SU-DHL-6 (cell line): Measurements from ENCODE around the gene RPGRIP1.
"Not testable (repeated sequence)": the region's sequence is repeated elsewhere in the genome, so short reads cannot be mapped to it uniquely, and the experiment has no call there.

Experiments used
- H2AFZ ChIP-seq: fragments of 200-600 bp; sonication (generic); 2 replicates; pipeline ENCODE4 v1.6.1; 2014; ENCODE audit warnings: low read depth, mild to moderate bottlenecking, moderate library complexity, mixed read lengths, antibody characterized with exemption, low read length; ENCODE audit not compliant: severe bottlenecking
- H3F3A ChIP-seq: fragments of 200-600 bp; shearing (Covaris generic); 2 replicates; pipeline ENCODE4 v1.6.0; 2016; ENCODE audit warnings: antibody characterized with exemption, mild to moderate bottlenecking; ENCODE audit not compliant: insufficient read depth
- H3K27ac ChIP-seq: fragments of 200-600 bp; sonication (generic); 2 replicates; pipeline ENCODE4 v1.5.1; 2016; ENCODE audit warnings: low read depth, mild to moderate bottlenecking, low read length, moderate library complexity, mixed read lengths
- H3K27me3 ChIP-seq: fragments of 200-600 bp; sonication (generic), shearing (Covaris generic); 2 replicates; pipeline ENCODE4 v1.6.0; 2014; ENCODE audit warnings: mild to moderate bottlenecking, low read length
- H3K36me3 ChIP-seq: fragments of 200-600 bp; sonication (generic); 2 replicates; pipeline ENCODE4 v1.6.1; 2014; ENCODE audit warnings: mild to moderate bottlenecking, low read length, mixed read lengths
- H3K4me2 ChIP-seq: fragments of 300-600, 200-600 bp; shearing (Covaris generic), sonication (generic); 2 replicates; pipeline ENCODE4 v1.6.0; 2014; ENCODE audit warnings: low read length, low read depth, mild to moderate bottlenecking; ENCODE audit not compliant: poor library complexity, severe bottlenecking
- H3K4me3 ChIP-seq: fragments of 200-600 bp; sonication (generic); 2 replicates; pipeline ENCODE4 v1.5.1; 2014; ENCODE audit warnings: antibody characterized with exemption, low read length, mild to moderate bottlenecking, mixed read lengths; ENCODE audit not compliant: insufficient read depth, poor library complexity, severe bottlenecking
- H3K79me2 ChIP-seq: fragments of 200-600 bp; sonication (generic); 2 replicates; pipeline ENCODE4 v1.6.1; 2014; ENCODE audit warnings: mild to moderate bottlenecking, low read length, moderate library complexity; ENCODE audit not compliant: insufficient read depth
- H3K9ac ChIP-seq: fragments of 200-600 bp; sonication (generic); 2 replicates; pipeline ENCODE4 v1.7.0; 2014; ENCODE audit warnings: mild to moderate bottlenecking, low read length
- H3K9me2 ChIP-seq: fragments of 200-600 bp; sonication (generic); replicated peaks from 2 replicates; pipeline ENCODE4 v1.6.1; 2014; ENCODE audit warnings: low read length; ENCODE audit not compliant: insufficient read depth
- H3K9me3 ChIP-seq: fragments of 200-600 bp; sonication (generic); 2 replicates; pipeline ENCODE4 v1.6.1; 2014; ENCODE audit warnings: low read length, mixed read lengths; ENCODE audit not compliant: insufficient read depth
- H4K20me1 ChIP-seq: fragments of 200-600 bp; sonication (generic); 2 replicates; pipeline ENCODE4 v1.6.1; 2014; ENCODE audit warnings: low read depth, mild to moderate bottlenecking, antibody characterized with exemption, low read length, moderate library complexity, mixed read lengths
- CTCF ChIP-seq: fragments of 200-600 bp; sonication (generic); IDR thresholded peaks from one replicate; pipeline ENCODE4 v1.5.1; 2017; ENCODE audit warnings: antibody characterized with exemption, mild to moderate bottlenecking, low read length, moderate library complexity; ENCODE audit not compliant: insufficient read depth, poor library complexity, severe bottlenecking
- EZH2phosphoT487 ChIP-seq: fragments of 200-600 bp; sonication (generic), shearing (Covaris generic); conservative IDR thresholded peaks from 2 replicates; pipeline ENCODE4 v1.6.1; 2018; ENCODE audit warnings: mild to moderate bottlenecking, antibody characterized with exemption, low read length, moderate library complexity, mixed read lengths

The RPGRIP1 gene

GRCh38 chr14:21267886-21268616 is 11.8 kb upstream of the RPGRIP1 start:
- Histone ChIP-seq H3K9me2 (no peaks in the 10 kb centered on the region), H2AFZ (no peak overlapping the region), H3K4me2 (peak overlapping the region; percentile 97), H3K79me2 (peaks cover 62% of the 10 kb centered on the region), H3K27me3 (no peaks in the 10 kb centered on the region), H3K9ac (peak overlapping the region; percentile 90), H4K20me1 (peaks cover 54% of the 10 kb centered on the region), H3K9me3 (no peaks in the 10 kb centered on the region), H3K4me3 (peak overlapping the region; percentile 96), H3K27ac (peak overlapping the region; percentile 75), H3F3A (peaks cover 48% of the 10 kb centered on the region), H3K36me3 (peaks cover 47% of the 10 kb centered on the region)
- TF ChIP-seq CTCF (no peak), EZH2phosphoT487 (no peak)

- Histone ChIP-seq H3K36me3 (peaks cover 41% of the 10 kb centered on the region), H4K20me1 (peaks cover 47% of the 10 kb centered on the region), H3F3A (peaks cover 43% of the 10 kb centered on the region), H3K9ac (peak overlapping the region; percentile 90), H3K9me2 (no peaks in the 10 kb centered on the region), H3K79me2 (peaks cover 55% of the 10 kb centered on the region), H3K4me3 (peak overlapping the region; percentile 96), H3K9me3 (no peaks in the 10 kb centered on the region), H3K27ac (peak overlapping the region; percentile 75), H3K4me2 (peak overlapping the region; percentile 97), H3K27me3 (no peaks in the 10 kb centered on the region), H2AFZ (no peak overlapping the region)
- TF ChIP-seq EZH2phosphoT487 (no peak), CTCF (no peak)
Measured at GRCh38 chr14:21268617-21269251, 11.1 kb upstream of the RPGRIP1 start.

- no peaks in the 10 kb centered on the region for H3K9me2 ChIP-seq
- TF ChIP-seq CTCF, result no peak
- no peak for TF ChIP-seq EZH2phosphoT487
- H3K4me3 ChIP-seq, result peak within 1 kb of the TSS; percentile 96
- peaks cover 36% of the 10 kb centered on the region for H3F3A ChIP-seq
- peaks cover 40% of the 10 kb centered on the region for H4K20me1 ChIP-seq
- peak within 1 kb of the TSS; percentile 90 for H3K9ac ChIP-seq
- H3K27me3 ChIP-seq, result no peaks in the 10 kb centered on the region
- peaks cover 48% of the 10 kb centered on the region for H3K79me2 ChIP-seq
- peak within 1 kb of the TSS; percentile 55 for H2AFZ ChIP-seq
- no peaks in the 10 kb centered on the region for H3K9me3 ChIP-seq
- peak within 1 kb of the TSS; percentile 89 for H3K27ac ChIP-seq
- H3K36me3 ChIP-seq, result peaks cover 34% of the 10 kb centered on the region
- H3K4me2 ChIP-seq, result peak within 1 kb of the TSS; percentile 97
Measured at GRCh38 chr14:21269252-21270046, 10.4 kb upstream of the RPGRIP1 start, which contains the start of gene HNRNPC. Gene HNRNPC (minus strand): TSS chr14:21269442. CDS start chr14:21234193, 35,249 bp downstream.

GRCh38 chr14:21272661-21273060 is 7.2 kb upstream of the RPGRIP1 start:
- Histone ChIP-seq H3K36me3 (peaks cover 11% of the 10 kb centered on the region), H3K79me2 (peaks cover 16% of the 10 kb centered on the region), H3F3A (peaks cover 14% of the 10 kb centered on the region)
- not testable (repeated sequence) for H2AFZ ChIP-seq, H3K4me3 ChIP-seq, H4K20me1 ChIP-seq, H3K4me2 ChIP-seq, H3K27me3 ChIP-seq, H3K9me3 ChIP-seq, H3K9me2 ChIP-seq, H3K27ac ChIP-seq, H3K9ac ChIP-seq
